PC-9 (cell line): Measurements from ENCODE around the gene FES. TPM values are rescaled to one million over a fixed set of nuclear protein-coding genes. Genes with fewer than 3 reads are reported as not detected.

Experiments
- BruUV-seq: library from RNA; stranded (reverse); fragments of 400-500 nt; replicated peaks from 2 replicates; lab custom pipeline; 2021; lab: Mats Ljungman, UMichigan
- CTCF ChIA-PET: fragments of 300-600 bp; sonication (Branson Sonifier 250); formaldehyde crosslinking; loops from one replicate; lab custom pipeline; 2022; ENCODE audit warnings: antibody characterized with exemption; lab: Charles Lee
- POLR2A ChIA-PET: fragments of 300-600 bp; sonication (Branson Sonifier 250); formaldehyde crosslinking; loops from one replicate; lab custom pipeline; 2022; ENCODE audit warnings: antibody characterized with exemption; ENCODE audit not compliant: unreplicated experiment; lab: Charles Lee
- DNase-seq, 2 experiments: peaks; one replicate each; pipeline versions ENCODE4 v3.0.0 to v3.0.0-alpha.2; 2015 to 2022; ENCODE audit warnings: mixed read lengths in 1 of 2
- H2AFZ ChIP-seq: fragments of 200-600 bp; sonication (generic); 2 replicates; pipeline ENCODE4 v1.8.1; 2017; ENCODE audit warnings: antibody characterized with exemption
- H3F3A ChIP-seq: fragments of 200-600 bp; sonication (generic); 2 replicates; pipeline ENCODE4 v1.8.1; 2017; ENCODE audit warnings: antibody characterized with exemption, mild to moderate bottlenecking, low read depth; ENCODE audit not compliant: insufficient read depth
- H3K27ac ChIP-seq: fragments of 200-600 bp; sonication (generic); 2 replicates; pipeline ENCODE4 v1.6.1; 2016; ENCODE audit warnings: mixed run types
- H3K27me3 ChIP-seq: fragments of 200-600 bp; sonication (generic); 2 replicates; pipeline ENCODE4 v1.6.1; 2016; ENCODE audit warnings: low read depth, mixed run types; ENCODE audit not compliant: insufficient read depth
- H3K36me3 ChIP-seq: fragments of 200-600 bp; sonication (generic); 2 replicates; pipeline ENCODE4 v1.6.1; 2016; ENCODE audit warnings: low read depth, mixed run types
- H3K4me1 ChIP-seq: fragments of 200-600 bp; sonication (generic); replicated peaks from 2 replicates; pipeline ENCODE4 v1.6.1; 2016; ENCODE audit warnings: mixed run types; ENCODE audit not compliant: insufficient read depth
- H3K4me2 ChIP-seq: fragments of 200-600 bp; sonication (generic); 2 replicates; pipeline ENCODE4 v1.6.1; 2017; ENCODE audit warnings: mixed run types
- H3K4me3 ChIP-seq: fragments of 200-600 bp; sonication (generic); 2 replicates; pipeline ENCODE4 v1.6.1; 2016; ENCODE audit warnings: mixed run types
- H3K79me2 ChIP-seq: fragments of 200-600 bp; sonication (generic); 2 replicates; pipeline ENCODE4 v1.6.1; 2017; ENCODE audit warnings: low read depth, mixed run types
- H3K9me2 ChIP-seq: fragments of 200-600 bp; sonication (generic); 2 replicates; pipeline ENCODE4 v1.8.1; 2017; ENCODE audit warnings: mild to moderate bottlenecking; ENCODE audit not compliant: insufficient read depth
- H3K9me3 ChIP-seq: fragments of 200-600 bp; sonication (generic); 2 replicates; pipeline ENCODE4 v1.8.1; 2016; ENCODE audit warnings: low read depth; ENCODE audit not compliant: insufficient read depth
- H4K20me1 ChIP-seq: fragments of 200-600 bp; sonication (generic); 2 replicates; pipeline ENCODE4 v1.8.1; 2017; ENCODE audit not compliant: insufficient read depth
- EZH2 ChIP-seq: fragments of 200-600 bp; sonication (generic); IDR thresholded peaks from 2 replicates; pipeline ENCODE4 v1.8.0; 2017; ENCODE audit warnings: antibody characterized with exemption, low read depth
- intact Hi-C: fragments of 100-400 bp; cut with micrococcal nuclease; formaldehyde crosslinking; loops from one replicate; pipeline ENCODE4 v1.10.0; 2022; ENCODE audit not compliant: unreplicated experiment
- total RNA-seq: library from RNA; stranded (reverse); gene quantifications from 2 replicates; pipeline ENCODE4 v1.2.3, GENCODE V29; 2021
- TF ChIP-seq, protein P1 (sequence below): fragments of 200-600 bp; sonication (generic); conservative IDR thresholded peaks from 2 replicates; pipeline ENCODE4 v1.6.1; 2017; ENCODE audit warnings: mixed run types, antibody characterized with exemption, mild to moderate bottlenecking, moderate library complexity

FES gene
- total RNA-seq, 1 experiment from 2014 or later, result 3.8 TPM

- BruUV-seq, result no TSS peak
- Histone ChIP-seq H2AFZ (no peak overlapping the region), H3K36me3 (peaks cover 9% of the 10 kb centered on the region; the same call in 1 of the 2 replicates), H4K20me1 (peaks cover 25% of the 10 kb centered on the region), H3K9me2 (no peaks in the 10 kb centered on the region), H3K79me2 (peaks cover 16% of the 10 kb centered on the region), H3K4me3 (no peak overlapping the region), H3K4me1 (peaks cover 16% of the 10 kb centered on the region), H3K9me3 (no peaks in the 10 kb centered on the region), H3K27me3 (no peaks in the 10 kb centered on the region), H3K4me2 (no peak overlapping the region), H3K27ac (no peak overlapping the region), H3F3A (peaks cover 15% of the 10 kb centered on the region; the same call in 1 of the 2 replicates)
- intact Hi-C loops, result no loop called here
- ChIA-PET CTCF (no interaction called here), POLR2A (no interaction called here)
- TF ChIP-seq EZH2, result no peak
- TF ChIP-seq, protein P1, sequence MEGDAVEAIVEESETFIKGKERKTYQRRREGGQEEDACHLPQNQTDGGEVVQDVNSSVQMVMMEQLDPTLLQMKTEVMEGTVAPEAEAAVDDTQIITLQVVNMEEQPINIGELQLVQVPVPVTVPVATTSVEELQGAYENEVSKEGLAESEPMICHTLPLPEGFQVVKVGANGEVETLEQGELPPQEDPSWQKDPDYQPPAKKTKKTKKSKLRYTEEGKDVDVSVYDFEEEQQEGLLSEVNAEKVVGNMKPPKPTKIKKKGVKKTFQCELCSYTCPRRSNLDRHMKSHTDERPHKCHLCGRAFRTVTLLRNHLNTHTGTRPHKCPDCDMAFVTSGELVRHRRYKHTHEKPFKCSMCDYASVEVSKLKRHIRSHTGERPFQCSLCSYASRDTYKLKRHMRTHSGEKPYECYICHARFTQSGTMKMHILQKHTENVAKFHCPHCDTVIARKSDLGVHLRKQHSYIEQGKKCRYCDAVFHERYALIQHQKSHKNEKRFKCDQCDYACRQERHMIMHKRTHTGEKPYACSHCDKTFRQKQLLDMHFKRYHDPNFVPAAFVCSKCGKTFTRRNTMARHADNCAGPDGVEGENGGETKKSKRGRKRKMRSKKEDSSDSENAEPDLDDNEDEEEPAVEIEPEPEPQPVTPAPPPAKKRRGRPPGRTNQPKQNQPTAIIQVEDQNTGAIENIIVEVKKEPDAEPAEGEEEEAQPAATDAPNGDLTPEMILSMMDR, result no peak
- no peak for DNase-seq
Observed at GRCh38 chr15:90877996-90878395, 6.3 kb upstream of the FES start.

GRCh38 chr15:90878660-90879059, 5.6 kb upstream of the FES start:
- H3K27me3 ChIP-seq, result no peaks in the 10 kb centered on the region
- CTCF ChIA-PET, result no interaction called here
- no peak for TF ChIP-seq EZH2
- TF ChIP-seq, protein P1, result no peak
- no peak for DNase-seq
- peaks cover 9% of the 10 kb centered on the region; the same call in 1 of the 2 replicates for H3K36me3 ChIP-seq
- no peak overlapping the region for H3K4me3 ChIP-seq
- BruUV-seq, result no TSS peak
- H3F3A ChIP-seq, result peaks cover 12% of the 10 kb centered on the region; the same call in 1 of the 2 replicates
- peaks cover 23% of the 10 kb centered on the region for H4K20me1 ChIP-seq
- no peak overlapping the region for H3K27ac ChIP-seq
- POLR2A ChIA-PET, result no interaction called here
- no peaks in the 10 kb centered on the region for H3K9me2 ChIP-seq
- peaks cover 9% of the 10 kb centered on the region for H3K4me1 ChIP-seq
- intact Hi-C loops, result no loop called here
- H2AFZ ChIP-seq, result no peak overlapping the region
- no peaks in the 10 kb centered on the region for H3K9me3 ChIP-seq
- H3K4me2 ChIP-seq, result no peak overlapping the region
- H3K79me2 ChIP-seq, result peaks cover 9% of the 10 kb centered on the region

DNA sequence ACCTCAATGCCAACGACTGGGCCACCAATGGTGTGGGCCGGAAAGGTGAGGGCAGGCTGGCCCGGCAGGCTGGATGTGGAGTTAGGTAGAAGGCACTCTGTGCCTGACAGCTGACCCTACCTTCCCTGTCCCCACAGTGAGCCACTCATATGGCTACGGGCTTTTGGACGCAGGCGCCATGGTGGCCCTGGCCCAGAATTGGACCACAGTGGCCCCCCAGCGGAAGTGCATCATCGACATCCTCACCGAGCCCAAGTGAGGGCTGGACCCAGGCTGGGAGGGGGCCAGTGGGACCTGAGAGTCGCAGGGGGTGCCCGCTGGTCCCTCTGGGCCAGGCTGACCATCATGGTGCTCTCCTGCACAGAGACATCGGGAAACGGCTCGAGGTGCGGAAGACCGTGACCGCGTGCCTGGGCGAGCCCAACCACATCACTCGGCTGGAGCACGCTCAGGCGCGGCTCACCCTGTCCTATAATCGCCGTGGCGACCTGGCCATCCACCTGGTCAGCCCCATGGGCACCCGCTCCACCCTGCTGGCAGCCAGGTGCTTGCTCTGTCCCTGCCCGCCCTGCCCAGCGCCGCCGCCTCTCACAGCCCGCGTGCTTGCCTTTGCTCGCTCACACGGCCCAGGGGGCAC, 4.5 kb upstream of the FES start:
- Histone ChIP-seq H3K27me3 (no peaks in the 10 kb centered on the region), H3F3A (peaks cover 5% of the 10 kb centered on the region; the same call in 1 of the 2 replicates), H3K4me3 (no peak overlapping the region), H3K9me3 (no peaks in the 10 kb centered on the region), H3K36me3 (peaks cover 9% of the 10 kb centered on the region; the same call in 1 of the 2 replicates), H3K27ac (no peak overlapping the region), H3K9me2 (no peaks in the 10 kb centered on the region), H2AFZ (no peak overlapping the region), H3K4me2 (no peak overlapping the region), H3K4me1 (no peaks in the 10 kb centered on the region), H4K20me1 (peaks cover 13% of the 10 kb centered on the region), H3K79me2 (no peaks in the 10 kb centered on the region; the same call in none of the 2 replicates)
- intact Hi-C loops, result no loop called here
- DNase-seq, result no peak
- no TSS peak for BruUV-seq
- TF ChIP-seq EZH2, result no peak
- TF ChIP-seq, protein P1, result no peak
- ChIA-PET CTCF (no interaction called here), POLR2A (no interaction called here)
